ENCODE measurements around the gene HCFC1. TPM values are rescaled to one million over a fixed set of nuclear protein-coding genes. Genes with fewer than 3 reads are reported as not detected.
A peak's percentile ranks its signal among the peaks of the same experiment; 100 is the strongest.

Gene HCFC1
- total RNA-seq, 6 experiments from 2014 or later: 15.2 to 32.5 (median 19.7) TPM

GRCh38 chrX:153906126-153906917 lies 65.3 kb downstream of the HCFC1 start:
- no peak for DNase-seq
- Histone ChIP-seq H3K4me3 (no peak overlapping the region), H3K9me3 (no peaks in the 10 kb centered on the region), H3K36me3 (no peaks in the 10 kb centered on the region), H3K27ac (no peak overlapping the region), H3K4me1 (no peaks in the 10 kb centered on the region), H3K27me3 (no peaks in the 10 kb centered on the region)
- 40% methylated on average over 1 of the region's 27 CpGs for WGBS (ENCODE audit: insufficient coverage, low coverage, low lambda C conversion rate, missing lambda C conversion rate)
- intact Hi-C loops (cut with DNase I): no loop called here
- TF ChIP-seq CTCF (IDR thresholded peaks at IDR 0.05): no peak
- no peak for TF ChIP-seq POLR2A (IDR thresholded peaks at IDR 0.05)
- peak in 1 of 4 donors; percentile 10 for ATAC-seq

- TF ChIP-seq CTCF (IDR thresholded peaks at IDR 0.05) (no peak), POLR2A (IDR thresholded peaks at IDR 0.05) (no peak)
- ATAC-seq (no peak), DNase-seq (no peak)
- Histone ChIP-seq H3K36me3 (no peaks in the 10 kb centered on the region), H3K4me3 (no peak overlapping the region), H3K27me3 (no peaks in the 10 kb centered on the region), H3K27ac (no peak overlapping the region), H3K4me1 (no peaks in the 10 kb centered on the region), H3K9me3 (no peaks in the 10 kb centered on the region)
- intact Hi-C loops (cut with DNase I): no loop called here
- WGBS (ENCODE audit: insufficient coverage, low coverage, low lambda C conversion rate, missing lambda C conversion rate): no CpG with 5 or more reads among the region's 32 CpGs
These were observed 66.0 kb downstream of the HCFC1 start for GRCh38 chrX:153905481-153906095.

GRCh38 chrX:153903991-153904957 lies 67.3 kb downstream of the HCFC1 start, which contains the start of gene AVPR2:
Gene AVPR2, plus strand, starts transcription at chrX:153904673. Its CDS starts 473 bp downstream, at chrX:153905146.
- DNase-seq (no peak), ATAC-seq (peak; percentile 16 to 45 (median 26))
- intact Hi-C loops (cut with DNase I): no loop called here
- H3K36me3 ChIP-seq: no peaks in the 10 kb centered on the region
- H3K4me3 ChIP-seq: no peak within 1 kb of the TSS
- TF ChIP-seq CTCF (IDR thresholded peaks at IDR 0.05) (no peak), POLR2A (IDR thresholded peaks at IDR 0.05) (no peak)
- H3K4me1 ChIP-seq: no peaks in the 10 kb centered on the region
- H3K27ac ChIP-seq: no peak within 1 kb of the TSS
- no peaks in the 10 kb centered on the region for H3K27me3 ChIP-seq
- H3K9me3 ChIP-seq: no peaks in the 10 kb centered on the region
- 40% methylated on average over 11 of the region's 26 CpGs for whole genome bisulfite sequencing (ENCODE audit: insufficient coverage, low coverage, low lambda C conversion rate, missing lambda C conversion rate)

- WGBS (ENCODE audit: insufficient coverage, low coverage, low lambda C conversion rate, missing lambda C conversion rate): 51% methylated on average over 14 of the region's 18 CpGs
- no peaks in the 10 kb centered on the region for H3K9me3 ChIP-seq
- H3K4me3 ChIP-seq: no peak overlapping the region
- intact Hi-C loops (cut with DNase I): no loop called here
- no peaks in the 10 kb centered on the region for H3K36me3 ChIP-seq
- no peak for TF ChIP-seq POLR2A (IDR thresholded peaks at IDR 0.05)
- no peak for TF ChIP-seq CTCF (IDR thresholded peaks at IDR 0.05)
- no peaks in the 10 kb centered on the region for H3K4me1 ChIP-seq
- DNase-seq (no peak), ATAC-seq (peak; percentile 36 to 58 (median 46))
- no peak overlapping the region for H3K27ac ChIP-seq
- H3K27me3 ChIP-seq: no peaks in the 10 kb centered on the region
These were observed 68.2 kb downstream of the HCFC1 start for GRCh38 chrX:153903238-153903980.

Data from right lobe of liver (tissue), 6 donors.